GM12873 (cell line): ENCODE data around the gene ZBTB7A.

Experiments used
- TF ChIP-seq, protein P1 (sequence below): IDR thresholded peaks from 2 replicates; pipeline ENCODE4 v1.5.1; 2012; ENCODE audit warnings: low read depth, mild to moderate bottlenecking, moderate library complexity, low read length, control low read depth; ENCODE audit not compliant: insufficient read depth; ENCODE audit errors: missing control alignments

ZBTB7A gene

GRCh38 chr19:4046946-4047683 lies 19.6 kb downstream of the ZBTB7A start:
- TF ChIP-seq, protein P1, sequence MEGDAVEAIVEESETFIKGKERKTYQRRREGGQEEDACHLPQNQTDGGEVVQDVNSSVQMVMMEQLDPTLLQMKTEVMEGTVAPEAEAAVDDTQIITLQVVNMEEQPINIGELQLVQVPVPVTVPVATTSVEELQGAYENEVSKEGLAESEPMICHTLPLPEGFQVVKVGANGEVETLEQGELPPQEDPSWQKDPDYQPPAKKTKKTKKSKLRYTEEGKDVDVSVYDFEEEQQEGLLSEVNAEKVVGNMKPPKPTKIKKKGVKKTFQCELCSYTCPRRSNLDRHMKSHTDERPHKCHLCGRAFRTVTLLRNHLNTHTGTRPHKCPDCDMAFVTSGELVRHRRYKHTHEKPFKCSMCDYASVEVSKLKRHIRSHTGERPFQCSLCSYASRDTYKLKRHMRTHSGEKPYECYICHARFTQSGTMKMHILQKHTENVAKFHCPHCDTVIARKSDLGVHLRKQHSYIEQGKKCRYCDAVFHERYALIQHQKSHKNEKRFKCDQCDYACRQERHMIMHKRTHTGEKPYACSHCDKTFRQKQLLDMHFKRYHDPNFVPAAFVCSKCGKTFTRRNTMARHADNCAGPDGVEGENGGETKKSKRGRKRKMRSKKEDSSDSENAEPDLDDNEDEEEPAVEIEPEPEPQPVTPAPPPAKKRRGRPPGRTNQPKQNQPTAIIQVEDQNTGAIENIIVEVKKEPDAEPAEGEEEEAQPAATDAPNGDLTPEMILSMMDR = no peak

DNA sequence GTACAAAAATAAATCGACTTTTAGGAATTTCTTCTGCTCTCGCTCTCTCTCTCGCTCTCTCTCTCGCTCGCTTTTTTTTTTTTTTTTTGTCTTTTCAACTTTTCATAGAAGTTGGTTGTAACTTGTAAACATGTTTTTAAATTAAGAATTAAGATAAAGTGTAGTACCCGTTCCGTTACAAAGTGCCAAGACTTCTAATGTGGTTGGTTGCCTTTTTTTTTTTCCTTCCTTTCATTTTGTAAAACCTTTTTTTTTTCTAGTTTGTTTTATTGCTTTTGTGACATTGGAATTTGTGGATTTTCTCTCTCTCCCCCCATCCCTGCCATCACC lies 20.4 kb downstream of the ZBTB7A start:
- TF ChIP-seq, protein P1 = no peak

- TF ChIP-seq, protein P1 = no peak
Observed at GRCh38 chr19:4045597-4046361, 20.9 kb downstream of the ZBTB7A start.

DNA sequence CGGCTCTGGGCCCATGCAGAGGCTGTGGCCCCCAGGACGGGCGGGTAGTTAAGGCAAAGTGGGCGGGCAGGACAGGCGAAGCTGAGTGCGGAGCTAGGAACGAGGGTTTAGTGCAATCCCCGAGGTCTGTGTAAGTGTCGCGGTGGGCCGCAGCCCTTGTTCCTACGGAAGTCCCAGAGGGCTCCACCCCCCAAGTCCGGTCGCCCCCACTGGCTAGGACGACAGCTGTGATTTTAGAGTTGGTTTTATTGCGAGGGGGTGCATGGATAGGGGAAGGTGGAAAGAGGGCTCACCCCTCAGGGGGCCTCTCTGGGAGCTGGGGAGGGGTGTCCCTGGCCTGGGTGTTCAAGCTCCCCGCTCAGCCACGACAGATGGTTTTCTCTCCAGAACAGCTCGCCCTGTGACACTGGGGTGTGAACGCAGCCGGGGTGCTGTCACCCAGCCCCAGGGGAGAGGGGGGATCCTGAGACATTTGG lies 21.7 kb downstream of the ZBTB7A start:
- TF ChIP-seq, protein P1 = no peak

DNA sequence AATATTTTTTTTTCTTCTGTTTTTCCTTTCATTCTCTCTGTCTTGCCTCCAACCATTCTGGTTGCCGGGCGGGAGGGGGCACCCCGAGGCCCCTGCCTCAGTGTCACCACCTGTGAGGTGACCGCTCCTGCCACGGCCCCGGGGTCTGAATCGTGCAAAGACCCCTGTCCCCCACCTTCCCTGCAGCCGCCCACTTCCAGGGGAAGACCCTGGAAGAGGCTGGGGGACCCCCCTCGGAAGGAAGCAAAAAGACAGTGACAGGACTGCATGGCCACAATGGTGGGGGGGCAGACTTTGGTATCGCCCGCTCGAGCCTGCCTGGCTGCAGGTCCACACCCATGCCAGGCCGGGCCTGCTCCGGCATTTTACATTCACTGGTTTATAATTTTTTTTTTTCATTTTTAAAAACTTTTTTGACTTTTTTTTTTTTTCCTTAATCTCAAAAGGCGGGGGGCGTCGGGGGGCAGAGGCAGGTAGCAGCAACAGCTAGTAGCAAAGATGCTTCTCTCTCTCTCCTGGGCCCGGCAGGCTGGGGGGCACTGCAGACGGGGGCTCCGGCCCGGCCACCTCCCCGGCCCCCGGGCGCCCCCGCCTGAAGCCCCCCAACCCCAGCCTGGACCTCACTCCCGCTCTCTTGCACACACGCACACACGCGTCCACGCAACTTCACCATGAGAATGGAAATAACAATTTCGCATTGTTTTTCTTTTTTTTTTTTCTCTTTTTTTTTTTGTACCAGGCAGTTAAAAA lies 22.6 kb downstream of the ZBTB7A start:
- TF ChIP-seq, protein P1 = no peak

- TF ChIP-seq, protein P1 = no peak
Observed at GRCh38 chr19:4043401-4043800, 23.3 kb downstream of the ZBTB7A start.

DNA sequence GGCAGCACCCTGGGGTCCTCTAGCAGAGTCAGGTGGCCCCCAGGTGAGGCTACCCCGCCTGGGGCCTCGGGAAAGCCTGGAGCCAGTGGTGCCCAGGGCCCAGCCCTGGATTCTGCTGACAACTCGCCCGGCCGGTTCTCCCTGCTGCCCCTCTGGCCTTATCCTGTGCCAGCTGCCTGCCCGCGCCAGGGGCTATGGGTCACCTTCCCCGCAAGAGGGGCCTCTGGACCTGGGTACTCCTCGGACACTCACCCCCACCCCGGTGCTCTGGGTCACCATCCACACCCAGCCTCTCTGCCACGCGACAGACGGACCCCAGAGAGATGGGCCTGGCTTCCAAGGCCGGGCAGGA lies 24.0 kb downstream of the ZBTB7A start:
- TF ChIP-seq, protein P1 = no peak
